GM18526 (cell line): ENCODE data around the gene PLCB2.

Experiments
- POLR2A ChIP-seq: IDR thresholded peaks from 3 replicates; pipeline ENCODE4 v1.6.1; 2011; ENCODE audit not compliant: insufficient read length; ENCODE audit errors: extremely low read depth

Gene PLCB2

GRCh38 chr15:40320409-40320808, 12.7 kb upstream of the PLCB2 start:
- TF ChIP-seq POLR2A, result no peak

- TF ChIP-seq POLR2A, result no peak
Observed at GRCh38 chr15:40317580-40317979, 9.8 kb upstream of the PLCB2 start.

GRCh38 chr15:40316931-40317330, 9.2 kb upstream of the PLCB2 start:
- TF ChIP-seq POLR2A, result no peak

DNA sequence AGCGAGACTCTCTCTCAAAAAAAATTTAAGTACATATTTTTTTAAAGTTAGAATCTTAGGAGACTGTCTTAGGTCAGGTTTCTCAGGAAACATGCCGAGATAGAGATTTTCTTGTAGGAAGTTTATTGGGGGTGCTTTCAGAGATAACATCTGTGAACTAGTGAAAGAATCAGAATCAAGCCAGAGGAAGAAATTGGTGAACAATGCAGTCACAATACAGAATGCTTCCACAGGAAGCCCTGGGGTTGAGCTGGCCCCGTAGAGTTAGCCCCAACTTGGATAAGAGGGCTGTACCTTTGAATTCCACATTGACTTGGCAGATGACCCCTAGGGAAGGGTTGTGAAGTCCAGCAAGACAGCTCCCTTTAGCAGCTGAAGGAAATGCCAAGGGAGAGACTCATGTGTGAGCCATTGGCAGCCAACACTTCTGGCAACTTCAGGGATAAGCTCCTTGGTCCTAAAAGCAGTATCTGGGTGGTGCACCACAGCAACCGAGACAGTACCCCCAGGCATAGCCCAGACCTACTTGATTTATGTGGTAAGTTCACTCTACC, 7.1 kb upstream of the PLCB2 start:
- TF ChIP-seq POLR2A, result no peak

DNA sequence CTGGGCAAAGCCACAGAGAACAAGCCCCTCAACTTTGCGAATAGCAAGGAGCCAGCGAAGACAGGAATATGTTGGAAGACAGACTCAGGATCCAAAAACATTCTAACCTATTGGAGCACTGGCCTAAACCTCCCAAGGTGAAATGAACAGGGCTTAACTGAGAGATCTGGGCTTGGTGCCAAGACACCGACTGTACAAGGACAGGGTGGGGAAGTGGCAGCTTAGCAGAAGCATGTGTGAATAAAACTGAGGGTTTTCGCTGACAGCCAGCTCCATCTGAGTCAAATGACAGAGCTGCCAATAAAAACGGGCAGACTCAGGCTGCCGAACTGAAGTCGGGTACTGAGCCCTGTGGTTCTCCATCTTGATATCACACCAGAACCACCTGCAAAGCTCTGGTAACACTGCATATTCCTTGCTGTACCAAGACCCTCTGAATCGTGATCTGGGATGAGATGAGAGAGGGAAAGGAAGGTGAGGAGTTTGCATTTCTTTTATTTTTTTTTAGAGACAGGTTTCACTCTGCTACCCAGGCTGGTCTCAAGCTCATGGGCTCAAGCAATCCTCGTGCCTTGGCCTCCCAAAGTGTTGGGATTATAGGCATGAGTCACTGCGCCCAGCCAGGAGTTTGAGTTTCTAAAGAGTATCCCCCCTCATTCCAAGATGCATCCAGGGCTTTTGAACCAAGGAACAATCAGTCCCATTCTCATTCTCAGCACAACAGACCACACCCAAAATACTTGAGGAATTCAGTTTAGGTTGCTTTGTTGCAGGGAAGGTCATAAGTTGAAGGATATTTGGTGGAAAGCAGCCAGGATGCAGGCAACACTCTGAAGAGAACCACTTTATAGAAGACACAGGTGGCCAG, 6.0 kb upstream of the PLCB2 start:
- TF ChIP-seq POLR2A, result no peak

DNA sequence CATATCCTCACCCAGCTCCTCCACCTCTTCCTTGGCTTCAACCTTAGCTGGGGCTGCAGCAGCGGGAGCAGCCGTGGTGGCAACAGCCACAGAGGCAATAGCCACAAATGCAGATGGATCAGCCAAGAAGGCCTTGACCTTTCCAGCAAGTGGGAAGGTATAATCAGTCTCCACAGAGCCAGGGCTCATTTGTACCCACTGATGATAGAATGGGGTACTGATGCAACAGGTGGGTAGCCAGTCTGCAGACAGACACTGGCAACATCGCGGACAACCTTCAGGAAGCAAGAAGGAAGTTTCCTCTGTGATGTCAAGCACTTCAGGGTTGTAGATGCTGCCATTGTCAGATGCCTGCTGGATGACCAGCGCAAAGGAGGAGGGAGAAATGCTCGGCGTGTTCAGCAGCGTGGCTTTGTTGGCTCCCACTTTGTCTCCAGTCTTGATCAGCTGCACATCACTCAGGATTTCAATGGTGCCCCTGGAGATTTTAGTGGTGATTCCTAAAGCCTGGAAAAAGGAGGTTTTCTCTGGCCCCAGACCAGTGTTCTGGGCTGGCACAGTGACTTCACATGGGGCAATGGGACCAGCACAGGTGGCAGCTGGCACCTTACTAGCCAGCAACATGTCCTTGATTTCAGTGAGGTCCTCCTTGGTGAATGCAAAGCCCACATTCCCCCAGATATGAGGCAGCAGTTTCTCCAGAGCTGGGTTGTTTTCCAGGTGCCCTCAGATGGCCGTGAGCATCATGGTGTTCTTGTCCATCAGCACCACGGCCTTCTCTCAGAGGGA, 4.8 kb upstream of the PLCB2 start:
- no peak for TF ChIP-seq POLR2A

GRCh38 chr15:40310993-40311392, 3.3 kb upstream of the PLCB2 start:
- no peak for TF ChIP-seq POLR2A

DNA sequence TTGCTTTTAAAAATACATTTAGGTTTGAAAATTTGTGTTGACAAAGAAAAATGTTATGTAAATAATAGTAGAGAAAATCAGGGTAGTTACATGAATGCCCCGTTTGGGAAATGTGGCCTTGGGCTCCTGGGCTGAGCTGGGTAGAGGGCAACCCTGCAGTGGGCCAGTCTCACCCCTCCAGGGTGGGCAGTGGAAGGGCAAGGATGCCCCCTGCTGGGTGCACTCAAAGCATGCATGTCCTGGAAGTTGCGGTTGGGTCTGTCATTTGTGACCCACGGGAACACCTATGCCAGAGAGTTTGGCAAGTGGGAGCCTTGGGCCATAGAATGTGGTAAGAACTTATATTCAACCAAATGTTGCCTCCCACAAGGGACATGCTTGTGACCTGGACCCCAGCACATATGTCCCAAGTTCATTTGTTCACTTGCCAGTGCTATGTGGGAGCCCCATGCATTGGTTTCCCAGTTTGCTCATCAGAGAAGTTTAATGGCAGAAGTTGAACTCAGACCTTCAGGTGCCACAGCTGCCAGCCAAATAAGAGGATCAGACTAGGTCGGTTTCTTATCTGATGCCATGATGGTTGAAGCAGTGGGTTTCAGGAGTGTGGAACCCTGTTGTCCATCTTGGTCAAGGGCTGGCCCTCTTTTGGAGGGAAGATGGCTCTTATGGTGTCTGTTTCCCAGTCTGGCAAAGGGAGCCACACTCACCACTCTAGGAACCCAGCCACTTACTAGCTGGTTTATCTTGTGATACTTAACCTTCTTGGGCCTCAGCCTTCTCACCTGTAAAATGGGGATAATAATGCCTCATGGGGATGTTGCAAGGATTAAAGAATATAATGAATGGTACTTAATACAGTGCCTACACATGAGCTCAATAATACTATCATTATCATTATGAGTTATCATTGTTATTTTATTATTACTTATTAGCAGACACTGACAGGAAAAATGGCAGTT, 2.5 kb upstream of the PLCB2 start:
- no peak for TF ChIP-seq POLR2A

DNA sequence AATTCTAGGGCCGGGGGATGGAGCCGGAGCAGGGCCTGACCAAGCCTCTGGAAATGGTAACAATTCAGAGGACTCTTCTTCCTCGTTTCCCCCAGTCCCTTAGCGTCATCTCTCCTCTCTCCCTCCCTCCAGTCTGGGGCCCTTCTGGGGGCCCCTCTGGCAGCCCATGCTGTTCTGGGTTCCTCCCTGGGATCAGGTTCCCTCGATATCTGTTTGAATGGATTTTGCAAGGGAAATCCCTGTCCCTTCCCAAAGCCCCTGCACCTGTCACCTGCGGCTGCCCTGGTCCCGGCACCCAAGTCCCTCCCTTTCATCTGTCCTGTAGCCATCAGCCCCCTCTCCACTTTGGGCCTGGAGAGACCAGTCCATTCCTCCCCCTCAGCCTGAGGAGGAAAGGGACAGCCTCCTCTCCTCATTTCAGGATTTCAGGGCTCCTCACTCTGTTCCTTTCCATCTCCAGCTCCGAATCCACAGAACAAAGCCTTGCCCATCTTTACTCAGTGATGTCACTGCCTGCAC, 1.7 kb upstream of the PLCB2 start:
- no peak for TF ChIP-seq POLR2A

GRCh38 chr15:40306908-40307307, 827 bp downstream of the PLCB2 start:
- TF ChIP-seq POLR2A, result no peak

GRCh38 chr15:40306371-40306770, 1.4 kb downstream of the PLCB2 start:
- TF ChIP-seq POLR2A, result no peak

GRCh38 chr15:40305281-40305680, 2.5 kb downstream of the PLCB2 start:
- TF ChIP-seq POLR2A, result no peak

- no peak for TF ChIP-seq POLR2A
Observed at GRCh38 chr15:40303576-40303975, 4.2 kb downstream of the PLCB2 start.

DNA sequence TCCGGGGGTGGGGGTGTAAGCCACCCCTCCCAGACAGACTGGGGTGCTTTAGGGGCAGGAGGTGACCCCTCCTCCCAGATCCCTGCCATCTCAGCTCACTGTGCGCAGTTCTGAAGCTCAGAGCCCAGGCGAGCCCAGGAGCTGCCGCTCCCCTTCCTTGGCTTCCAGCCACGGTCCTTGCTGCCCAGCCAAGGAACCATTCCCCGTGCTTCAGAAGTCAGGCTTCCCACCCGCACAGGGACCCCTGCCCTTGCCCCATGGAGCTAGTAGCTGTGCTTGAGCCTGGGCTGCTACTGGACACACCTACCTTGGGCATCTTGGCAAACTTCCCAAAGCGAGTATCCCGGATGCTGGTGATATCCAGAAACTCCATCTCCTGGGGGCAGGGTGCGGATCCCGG, 4.8 kb downstream of the PLCB2 start:
- no peak for TF ChIP-seq POLR2A

DNA sequence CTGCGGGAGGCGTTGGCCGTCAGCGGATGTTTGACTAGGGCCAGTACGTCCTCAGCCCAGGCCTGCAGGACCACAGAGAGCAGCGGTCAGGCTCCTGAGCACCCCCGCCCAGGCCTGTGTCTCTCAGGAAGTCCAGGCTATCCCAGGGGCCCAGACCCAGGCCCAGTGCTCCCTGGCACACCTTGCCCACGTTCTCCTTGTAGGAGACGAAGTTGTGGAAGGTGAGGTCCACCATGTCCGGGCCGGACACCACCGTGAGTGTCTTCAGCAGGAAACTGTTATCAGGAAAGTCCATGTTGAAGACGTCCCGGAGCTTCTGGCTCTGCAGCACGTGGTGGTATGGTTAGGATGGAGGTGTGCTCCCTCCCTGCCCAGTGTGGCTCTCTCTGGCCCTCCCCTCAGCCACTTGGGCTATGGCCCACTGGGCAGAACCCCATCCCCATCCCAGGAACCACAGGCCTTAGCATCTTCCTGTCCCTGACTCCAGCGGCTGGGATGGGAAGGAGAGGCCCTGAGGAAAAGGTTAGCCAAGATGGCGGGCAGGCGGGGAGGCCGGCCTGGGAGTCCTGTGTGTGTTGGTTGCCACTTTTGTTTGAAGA, 5.3 kb downstream of the PLCB2 start:
- no peak for TF ChIP-seq POLR2A
